IPS DF 19.7 (cell line): Measurements from ENCODE around the gene BTBD8.

ENCODE experiments used
- DNase-seq: peaks from one replicate; pipeline ENCODE4 v3.0.0-alpha.2; 2013; ENCODE audit warnings: low read depth, low spot score

Gene BTBD8

GRCh38 chr1:92091625-92092024, 11.5 kb downstream of the BTBD8 start:
- no peak for DNase-seq

- DNase-seq, result no peak
Observed at GRCh38 chr1:92094090-92094489, 13.9 kb downstream of the BTBD8 start.

GRCh38 chr1:92094595-92094994, 14.4 kb downstream of the BTBD8 start:
- DNase-seq, result no peak

GRCh38 chr1:92095874-92096273, 15.7 kb downstream of the BTBD8 start:
- no peak for DNase-seq

GRCh38 chr1:92096317-92096716, 16.2 kb downstream of the BTBD8 start:
- DNase-seq, result no peak

- no peak for DNase-seq
Observed at GRCh38 chr1:92105546-92106081, 25.5 kb downstream of the BTBD8 start.

- DNase-seq, result no peak
Observed at GRCh38 chr1:92108631-92109030, 28.5 kb downstream of the BTBD8 start.

GRCh38 chr1:92117526-92117925, 37.4 kb downstream of the BTBD8 start:
- DNase-seq, result no peak

GRCh38 chr1:92118826-92119225, 38.7 kb downstream of the BTBD8 start:
- DNase-seq, result no peak

GRCh38 chr1:92123868-92124267, 43.7 kb downstream of the BTBD8 start:
- no peak for DNase-seq

GRCh38 chr1:92125204-92125603, 45.1 kb downstream of the BTBD8 start:
- no peak for DNase-seq

GRCh38 chr1:92126088-92126487, 45.9 kb downstream of the BTBD8 start:
- no peak for DNase-seq

GRCh38 chr1:92134331-92134730, 54.2 kb downstream of the BTBD8 start:
- DNase-seq, result no peak

- no peak for DNase-seq
Observed at GRCh38 chr1:92136341-92136740, 56.2 kb downstream of the BTBD8 start.

GRCh38 chr1:92154934-92155333, 74.8 kb downstream of the BTBD8 start:
- no peak for DNase-seq

GRCh38 chr1:92159593-92159992, 79.4 kb downstream of the BTBD8 start:
- DNase-seq, result no peak

GRCh38 chr1:92165389-92165788, 85.2 kb downstream of the BTBD8 start:
- no peak for DNase-seq

- no peak for DNase-seq
Observed at GRCh38 chr1:92167151-92167550, 87.0 kb downstream of the BTBD8 start.

- no peak for DNase-seq
Observed at GRCh38 chr1:92168657-92169056, 88.5 kb downstream of the BTBD8 start.

- DNase-seq, result no peak
Observed at GRCh38 chr1:92169214-92170005, 89.3 kb downstream of the BTBD8 start.

GRCh38 chr1:92184632-92185031, 104.5 kb downstream of the BTBD8 start:
- DNase-seq, result no peak

- DNase-seq, result no peak
Observed at GRCh38 chr1:92186081-92186480, 105.9 kb downstream of the BTBD8 start.

- DNase-seq, result no peak
Observed at GRCh38 chr1:92188436-92189255, 108.5 kb downstream of the BTBD8 start.
